SK-N-SH (cell line): Measurements from ENCODE around the gene SHKBP1.

ENCODE experiments used
- REST ChIP-seq: IDR thresholded peaks from 2 replicates; pipeline ENCODE4 v1.6.1; 2012; ENCODE audit warnings: mild to moderate bottlenecking, low read depth, low read length, moderate library complexity
- USF2 ChIP-seq: fragments of 150-350 bp; IDR thresholded peaks from 2 replicates; pipeline ENCODE4 v1.6.1; 2017; ENCODE audit warnings: antibody characterized with exemption, low read length, low read depth, borderline replicate concordance
- TF ChIP-seq, protein P1 (sequence below): fragments of 200-600 bp; sonication (generic); IDR thresholded peaks from 2 replicates; pipeline ENCODE4 v1.6.1; 2017; ENCODE audit warnings: antibody characterized with exemption, mild to moderate bottlenecking, moderate library complexity

DNA sequence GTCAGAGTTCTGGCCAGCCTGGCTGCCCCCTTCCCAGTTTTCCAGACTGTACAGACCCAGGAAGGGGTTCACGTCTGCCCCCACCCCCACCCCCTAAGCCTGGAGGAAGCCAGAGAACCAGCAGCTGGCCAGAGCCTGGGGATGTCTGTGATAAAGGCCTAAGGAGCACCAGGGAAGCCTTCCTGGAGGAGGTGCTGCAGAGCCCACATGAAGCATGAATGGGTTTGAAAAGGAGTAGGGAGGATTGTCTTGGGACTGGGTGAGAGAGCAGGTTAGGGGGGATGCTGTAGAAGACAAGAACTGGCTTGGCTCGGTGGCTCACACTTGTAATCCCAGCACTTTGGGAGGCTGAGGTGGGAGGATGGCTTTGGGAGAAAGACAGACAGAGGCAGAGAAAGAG, 5.8 kb downstream of the SHKBP1 start:
- TF ChIP-seq, protein P1, sequence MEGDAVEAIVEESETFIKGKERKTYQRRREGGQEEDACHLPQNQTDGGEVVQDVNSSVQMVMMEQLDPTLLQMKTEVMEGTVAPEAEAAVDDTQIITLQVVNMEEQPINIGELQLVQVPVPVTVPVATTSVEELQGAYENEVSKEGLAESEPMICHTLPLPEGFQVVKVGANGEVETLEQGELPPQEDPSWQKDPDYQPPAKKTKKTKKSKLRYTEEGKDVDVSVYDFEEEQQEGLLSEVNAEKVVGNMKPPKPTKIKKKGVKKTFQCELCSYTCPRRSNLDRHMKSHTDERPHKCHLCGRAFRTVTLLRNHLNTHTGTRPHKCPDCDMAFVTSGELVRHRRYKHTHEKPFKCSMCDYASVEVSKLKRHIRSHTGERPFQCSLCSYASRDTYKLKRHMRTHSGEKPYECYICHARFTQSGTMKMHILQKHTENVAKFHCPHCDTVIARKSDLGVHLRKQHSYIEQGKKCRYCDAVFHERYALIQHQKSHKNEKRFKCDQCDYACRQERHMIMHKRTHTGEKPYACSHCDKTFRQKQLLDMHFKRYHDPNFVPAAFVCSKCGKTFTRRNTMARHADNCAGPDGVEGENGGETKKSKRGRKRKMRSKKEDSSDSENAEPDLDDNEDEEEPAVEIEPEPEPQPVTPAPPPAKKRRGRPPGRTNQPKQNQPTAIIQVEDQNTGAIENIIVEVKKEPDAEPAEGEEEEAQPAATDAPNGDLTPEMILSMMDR, result no peak
- TF ChIP-seq USF2, result no peak
- no peak for TF ChIP-seq REST
